HG03095 (cell line): ENCODE data around the gene TNS1.

Experiments used
- ATAC-seq: cut with Tn5 transposase; IDR thresholded peaks from one replicate; pipeline ENCODE4 v1.9.1; 2021; ENCODE audit warnings: moderate library complexity; ENCODE audit not compliant: unreplicated experiment

Gene TNS1

DNA sequence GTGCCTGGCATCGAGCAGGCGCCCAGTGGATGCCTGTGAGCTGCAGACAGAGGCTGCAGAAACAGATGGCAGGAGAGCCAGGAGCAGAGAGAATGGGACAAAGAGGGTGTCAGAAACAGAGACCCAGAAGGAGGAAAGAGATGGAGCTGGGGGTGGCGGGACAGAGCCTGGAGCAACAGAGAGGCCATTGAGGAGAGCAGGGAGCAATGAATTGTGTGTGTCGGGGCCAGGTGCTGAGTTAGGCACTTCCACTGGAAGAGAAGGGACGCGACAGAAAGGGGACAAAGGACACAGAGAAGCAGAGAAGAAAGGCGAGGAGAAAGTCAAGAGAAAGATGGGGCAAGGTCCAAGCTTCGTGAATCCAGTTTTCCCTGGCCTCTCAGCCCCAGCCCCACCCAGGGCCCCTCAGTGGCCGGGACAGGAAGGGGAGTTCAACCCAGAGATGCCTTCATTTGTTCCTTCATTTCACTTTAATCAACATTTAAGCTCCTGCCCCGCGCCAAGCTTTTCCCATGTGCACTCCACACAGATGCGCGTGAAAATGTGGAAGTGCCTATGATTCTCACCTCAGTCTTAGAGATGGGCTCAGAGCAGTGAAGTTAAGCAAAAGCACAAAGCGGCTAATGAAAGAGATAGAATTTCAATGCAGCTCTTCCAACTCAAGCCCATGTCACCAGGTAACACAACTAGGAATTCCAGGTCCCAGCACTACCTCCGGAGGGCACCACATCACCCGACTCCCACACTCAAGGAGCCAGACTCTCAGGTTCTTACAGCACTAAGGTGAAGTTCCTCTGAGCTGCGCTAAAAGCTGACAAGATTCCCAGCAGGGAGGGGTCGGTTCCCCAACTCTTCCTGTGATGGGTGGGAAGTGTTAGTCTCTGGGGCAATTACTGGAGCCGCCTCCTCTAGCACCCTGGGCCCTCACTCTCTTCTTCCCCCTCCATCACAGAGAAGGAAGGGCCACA is 55.1 kb downstream of the TNS1 start:
- no peak for ATAC-seq

- no peak for ATAC-seq
Measured at GRCh38 chr2:217946051-217946450, 56.7 kb downstream of the TNS1 start.

DNA sequence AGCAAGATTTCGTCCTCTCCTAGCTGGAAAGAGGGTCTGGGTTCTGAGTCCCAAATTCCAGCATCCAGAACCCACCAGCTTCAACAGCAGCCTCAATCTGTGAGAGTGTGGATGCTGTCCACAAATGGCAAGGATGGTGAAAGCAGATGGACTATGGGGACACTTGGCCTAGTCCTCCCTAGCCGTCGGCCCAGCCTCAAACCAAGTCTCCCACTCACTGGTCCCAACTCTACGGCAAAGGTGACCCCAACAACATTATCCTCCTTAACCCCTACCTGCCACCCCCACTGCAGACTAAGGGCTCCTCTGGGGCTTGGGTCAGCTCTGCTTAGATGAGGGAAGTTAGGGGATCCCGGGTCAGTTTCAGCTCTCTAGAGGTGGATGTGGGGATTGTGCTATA is 57.3 kb downstream of the TNS1 start:
- ATAC-seq: no peak

- no peak for ATAC-seq
Measured at GRCh38 chr2:217944923-217945322, 57.9 kb downstream of the TNS1 start.

DNA sequence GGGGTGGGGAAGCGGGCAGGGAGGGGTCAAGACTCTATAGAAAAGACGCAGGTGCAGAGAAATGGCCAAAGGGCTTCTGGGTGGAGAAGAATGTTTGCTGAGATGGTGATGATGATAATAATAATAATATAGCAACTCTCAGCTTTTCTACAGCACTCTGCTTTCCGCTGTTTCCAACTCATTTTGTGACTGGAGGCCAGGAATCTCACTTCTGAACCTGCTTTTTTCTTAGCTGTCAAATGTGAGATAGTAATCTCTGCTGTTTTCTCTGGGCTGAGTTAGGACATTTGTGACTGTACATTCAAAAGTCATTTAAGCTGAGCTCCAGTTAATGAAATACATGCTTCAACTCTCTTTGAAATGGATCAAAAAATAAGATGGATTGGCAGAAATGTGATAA is 58.4 kb downstream of the TNS1 start:
- ATAC-seq: no peak

- no peak for ATAC-seq
Measured at GRCh38 chr2:217943446-217944321, 59.1 kb downstream of the TNS1 start.

GRCh38 chr2:217942731-217943335 is 60.0 kb downstream of the TNS1 start:
- no peak for ATAC-seq

DNA sequence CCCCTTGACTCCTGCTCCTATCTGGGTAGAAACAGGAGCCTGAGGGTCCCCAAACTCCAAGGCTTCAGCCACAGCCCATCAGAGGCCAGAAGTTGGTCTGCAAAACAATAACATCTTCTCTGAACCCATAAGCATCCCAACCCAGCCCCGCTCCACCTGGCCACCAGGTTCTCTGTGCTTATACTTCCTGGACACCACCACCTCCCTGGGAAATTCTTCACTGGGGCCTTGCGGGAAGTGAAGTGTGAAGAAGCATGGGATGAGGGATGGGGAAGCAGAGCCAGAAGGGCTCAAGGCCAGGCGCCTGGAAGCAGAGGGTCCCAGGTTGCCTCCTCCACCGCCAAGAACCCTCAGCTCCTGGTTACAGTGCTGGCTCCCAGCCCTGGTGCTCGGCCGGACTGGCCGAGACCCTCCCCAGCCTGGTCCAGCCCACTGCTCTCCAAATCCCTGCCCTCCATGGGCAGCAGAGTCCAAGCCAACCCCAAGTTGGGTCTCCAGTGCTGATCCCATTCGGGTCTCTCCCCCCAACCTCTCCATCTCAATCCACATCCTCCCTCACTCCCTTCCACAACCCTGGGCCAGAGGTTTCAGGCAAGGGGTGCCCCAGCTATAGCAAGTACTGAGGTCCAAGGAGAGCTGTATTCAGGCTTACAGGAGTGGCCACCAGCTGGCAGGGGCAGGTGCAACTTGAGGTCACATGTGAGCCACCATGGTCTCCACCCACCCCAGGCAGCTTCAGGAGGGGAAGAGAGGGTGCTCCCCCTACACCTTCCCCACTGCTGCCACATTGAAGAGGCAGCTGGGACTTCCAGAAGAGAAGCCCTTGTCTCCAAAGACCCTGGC is 60.7 kb downstream of the TNS1 start:
- no peak for ATAC-seq

DNA sequence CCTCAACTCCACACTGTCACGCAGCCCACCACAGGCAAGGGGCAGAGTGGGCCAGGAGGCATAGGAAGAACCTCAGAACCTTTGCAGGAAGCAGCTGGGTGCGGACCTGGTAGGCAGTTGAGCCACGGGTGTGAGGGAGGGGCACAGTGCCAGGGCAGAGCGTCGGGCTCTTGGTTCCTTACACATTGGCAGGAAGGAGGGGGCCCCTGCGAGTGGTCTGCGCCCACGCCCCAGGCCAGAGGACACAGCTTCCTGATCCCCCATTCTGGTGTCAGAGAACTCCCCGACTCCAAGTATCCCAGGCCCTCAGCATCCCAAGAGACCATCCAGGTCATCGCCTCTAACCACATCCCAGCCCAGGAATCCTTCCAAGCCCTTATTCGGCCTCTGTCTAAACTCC is 61.5 kb downstream of the TNS1 start:
- ATAC-seq: no peak

DNA sequence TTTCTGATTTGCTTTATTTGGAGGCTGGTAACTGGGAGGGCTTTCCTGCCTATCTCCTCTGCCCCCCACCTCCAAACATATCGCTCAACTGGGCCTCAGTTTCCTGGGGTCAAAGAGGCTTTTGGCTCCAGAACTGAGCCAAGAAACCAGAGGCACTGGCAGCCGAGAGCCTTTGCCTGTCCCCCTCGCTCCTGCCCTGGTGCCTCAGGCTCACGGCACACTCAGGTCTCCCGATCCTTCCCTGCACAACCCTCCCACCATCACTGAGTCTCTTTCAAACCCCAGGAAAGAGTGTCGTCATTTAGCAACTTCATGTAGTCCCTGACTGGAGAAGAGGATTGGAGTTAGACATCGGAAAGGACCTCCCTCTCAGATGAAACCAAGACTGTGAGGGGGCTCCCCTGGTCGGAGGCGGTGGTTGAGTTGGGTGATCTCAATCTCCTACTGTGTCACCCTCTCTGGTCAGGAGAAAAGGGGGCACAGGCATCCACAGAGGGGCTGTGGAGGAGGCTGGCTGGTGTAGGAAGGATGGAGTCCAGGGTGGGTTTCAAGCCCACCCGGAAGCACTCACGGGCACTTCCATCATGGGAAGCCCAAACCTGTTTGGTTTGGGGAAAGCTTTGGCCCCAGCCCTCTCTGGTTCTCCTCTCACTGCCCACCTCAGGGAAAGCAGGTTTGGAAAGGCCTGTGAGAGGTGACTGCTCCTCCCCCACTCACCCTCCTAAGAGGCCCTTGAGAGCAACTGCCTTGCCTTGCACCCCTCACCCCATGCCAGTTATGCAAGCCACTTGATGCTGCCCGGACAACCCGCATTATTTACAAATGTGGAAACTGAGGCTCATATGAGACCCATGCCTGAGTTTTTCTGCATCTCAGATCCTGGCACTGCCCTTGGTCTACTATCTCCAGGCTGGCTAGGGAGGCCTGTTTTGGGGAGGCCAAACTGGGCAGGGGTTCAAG is 62.3 kb downstream of the TNS1 start:
- ATAC-seq: no peak

DNA sequence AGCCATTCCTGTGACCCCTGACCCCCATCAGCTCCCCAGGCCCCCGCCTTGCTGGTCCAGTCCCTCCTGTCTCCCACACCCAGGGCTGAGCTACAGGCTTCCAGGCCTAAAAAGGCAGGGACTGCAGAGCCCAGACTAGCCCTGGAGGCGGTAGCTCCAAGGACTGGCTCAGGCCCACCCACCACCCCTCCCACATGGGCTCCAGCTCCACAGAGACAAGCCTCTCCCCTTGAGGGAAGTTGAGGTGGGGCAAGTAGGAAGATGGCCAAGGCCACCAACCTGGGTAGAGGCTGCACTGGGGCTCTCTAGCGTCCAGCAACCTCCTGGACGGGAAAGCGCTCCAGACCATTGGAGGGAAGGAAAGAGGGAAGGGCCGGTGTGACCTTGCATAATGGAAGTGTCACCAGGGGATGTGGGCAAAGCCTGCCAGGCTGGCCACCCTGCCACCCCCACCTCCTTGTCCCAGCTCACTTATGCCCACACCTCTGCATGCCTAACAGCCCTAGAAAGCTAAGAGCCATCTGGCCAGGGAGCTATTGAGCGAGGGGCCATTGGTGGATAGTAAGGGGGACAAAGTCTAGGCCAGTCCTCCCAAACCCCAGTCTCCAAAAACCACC is 63.1 kb downstream of the TNS1 start:
- no peak for ATAC-seq

GRCh38 chr2:217939220-217939619 is 63.6 kb downstream of the TNS1 start:
- no peak for ATAC-seq

- ATAC-seq: no peak
Measured at GRCh38 chr2:217938036-217938435, 64.8 kb downstream of the TNS1 start.

DNA sequence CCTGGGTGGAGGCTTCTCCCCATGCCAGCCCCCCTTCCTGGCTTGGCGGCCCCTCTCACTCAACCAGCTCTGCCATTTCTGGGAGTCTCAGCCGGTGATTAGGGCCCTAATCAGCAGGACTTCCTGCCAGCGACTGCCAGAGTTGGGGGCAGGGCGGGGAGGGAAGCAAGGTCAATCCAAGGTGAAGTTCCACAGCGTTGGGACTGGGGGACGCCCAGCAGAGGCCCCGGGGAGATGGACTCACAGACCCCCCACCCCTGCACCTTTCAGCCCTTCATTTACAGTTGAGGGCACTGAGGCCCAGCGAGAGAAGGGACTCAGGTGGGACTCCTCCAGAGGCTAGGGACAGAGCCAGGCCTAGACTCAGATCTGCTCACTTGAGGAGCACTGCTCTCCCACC is 65.3 kb downstream of the TNS1 start:
- no peak for ATAC-seq

- no peak for ATAC-seq
Measured at GRCh38 chr2:217936952-217937351, 65.8 kb downstream of the TNS1 start.

DNA sequence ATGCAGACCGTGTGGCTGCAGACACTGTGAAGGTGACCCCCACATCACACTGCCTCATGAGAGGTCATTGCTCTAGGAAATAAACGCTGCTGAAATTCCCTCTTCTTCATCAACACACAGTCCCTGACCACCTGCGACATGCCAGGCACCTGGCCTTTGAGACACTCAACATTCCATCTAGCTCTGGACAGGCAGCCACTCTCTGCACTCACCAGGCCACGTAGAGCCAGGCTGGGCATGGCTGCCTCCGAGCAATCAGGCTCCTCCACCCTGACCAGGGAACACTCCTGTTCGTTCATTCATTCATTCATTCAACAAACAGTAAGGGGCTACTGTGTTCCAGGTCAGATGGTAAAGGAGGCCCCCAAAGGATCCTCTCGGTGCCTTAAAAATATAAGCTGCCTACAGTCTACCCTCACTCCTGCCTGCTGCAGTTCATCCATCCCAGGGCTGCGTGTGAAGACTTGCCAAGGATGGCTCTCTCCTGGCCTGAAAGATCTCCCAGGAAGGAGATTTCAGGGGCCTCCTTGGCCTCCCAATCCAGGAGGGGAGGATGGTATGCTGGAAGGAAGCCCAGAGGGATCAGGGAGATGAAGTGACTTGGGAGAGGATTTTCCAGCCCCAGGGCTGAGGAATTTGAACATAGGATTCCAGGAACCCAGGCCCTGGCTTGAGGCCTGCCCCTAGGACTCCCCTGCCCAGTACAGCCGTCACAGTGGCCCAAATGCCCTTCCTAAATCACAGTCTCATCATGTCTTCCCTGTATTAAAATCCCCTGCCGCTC is 66.7 kb downstream of the TNS1 start:
- ATAC-seq: no peak

DNA sequence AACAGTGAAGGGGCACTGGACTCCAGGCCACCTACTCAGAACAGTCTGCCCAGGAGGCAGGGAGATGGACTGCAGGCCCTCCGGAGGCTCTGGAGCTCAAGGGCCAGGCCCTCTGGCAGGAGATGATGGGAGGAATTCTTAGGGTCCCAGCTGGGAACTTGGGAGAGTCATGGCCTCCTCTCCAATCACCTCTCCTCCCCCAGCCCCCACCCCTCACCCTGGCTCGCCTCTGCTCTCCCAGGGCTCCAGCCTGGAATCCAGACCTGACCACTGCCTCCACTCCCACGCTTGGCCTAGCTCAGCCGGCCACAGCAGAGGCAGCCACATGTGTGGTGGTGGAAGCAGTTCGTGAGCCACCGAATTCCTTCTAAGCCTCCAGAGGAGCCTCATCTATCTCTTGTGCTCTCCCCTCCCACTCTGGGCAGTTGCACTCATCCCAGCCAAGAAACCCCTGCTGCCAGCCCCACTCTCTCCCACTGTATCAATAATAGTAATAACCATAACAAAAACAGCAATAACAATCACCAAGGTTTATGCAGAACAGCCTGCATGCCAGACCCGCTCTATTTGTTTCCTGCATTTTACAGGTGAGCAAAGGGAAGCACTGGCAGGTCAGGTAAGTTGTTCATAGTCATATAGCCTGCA is 67.4 kb downstream of the TNS1 start:
- no peak for ATAC-seq
